HCT116 (cell line): Measurements from ENCODE around the gene CACNG8. TPM values are rescaled to one million over a fixed set of nuclear protein-coding genes. Genes with fewer than 3 reads are reported as not detected.

Experiments
- ATAC-seq: fragments of 200-7000 bp; cut with Tn5 transposase; 2 replicates; pipeline ENCODE4 v1.9.1; 2020; ENCODE audit warnings: mild to moderate bottlenecking, moderate library complexity
- BruUV-seq: library from RNA; stranded (reverse); fragments of 400-500 nt; replicated peaks from 2 replicates; lab custom pipeline; 2021; lab: Mats Ljungman, UMichigan
- CTCF ChIA-PET: fragments of 300-600 bp; sonication (Branson Sonifier 250); formaldehyde crosslinking; loops from one replicate; lab custom pipeline; 2021; ENCODE audit warnings: antibody characterized with exemption; lab: Charles Lee
- POLR2A ChIA-PET: fragments of 300-600, 350-600 bp; sonication (Branson Sonifier 250); formaldehyde crosslinking; loops from one replicate; lab custom pipeline; 2021; ENCODE audit warnings: antibody characterized with exemption; lab: Charles Lee
- RAD21 ChIA-PET, 2 experiments: fragments of 300-600 bp; sonication (Branson Sonifier 250); formaldehyde crosslinking; loops; one replicate each; lab custom pipeline; 2023; ENCODE audit warnings: low total read pairs in 2 of 2; ENCODE audit not compliant: uncharacterized antibody in 2 of 2, unreplicated experiment in 2 of 2, low non-redundant PET in 1 of 2; lab: Charles Lee
- DNase-seq: peaks from one replicate; pipeline ENCODE4 v3.0.0-alpha.2; 2010; ENCODE audit warnings: low read depth, low spot score
- H2AFZ ChIP-seq: fragments of 200-600 bp; shearing (Covaris generic), sonication (generic); 2 replicates; pipeline ENCODE4 v1.6.1; 2017; ENCODE audit warnings: low read depth, mixed run types, mixed read lengths, antibody characterized with exemption, low read length; ENCODE audit not compliant: poor library complexity, severe bottlenecking
- H3K27ac ChIP-seq: 2 replicates; pipeline ENCODE4 v1.5.1; 2012; ENCODE audit warnings: low read depth, low read length
- H3K27me3 ChIP-seq: fragments of 200-600 bp; sonication (generic); 2 replicates; pipeline ENCODE4 v1.6.1; 2016; ENCODE audit warnings: mixed run types, low read length, mixed read lengths; ENCODE audit not compliant: insufficient read depth
- H3K36me3 ChIP-seq, 2 experiments: fragments of 200-500 bp in 1 of 2; fragments of 200-600 bp in 1 of 2; sonication (Bioruptor generic) in 1 of 2; sonication (generic) in 1 of 2; 2 replicates each; pipeline versions ENCODE4 v1.5.1 to v1.6.1; 2014 to 2016; ENCODE audit warnings: low read length in 2 of 2, inconsistent platforms in 1 of 2, mixed read lengths in 1 of 2, mixed run types in 1 of 2; ENCODE audit not compliant: insufficient read depth in 2 of 2, control insufficient read depth in 1 of 2
- H3K4me1 ChIP-seq, 2 experiments: fragments of 200-600 bp in 1 of 2; sonication (generic) in 1 of 2; 2 replicates each; pipeline versions ENCODE4 v1.5.1 to v1.6.1; 2012 to 2017; ENCODE audit warnings: low read length in 2 of 2, inconsistent platforms in 1 of 2, mild to moderate bottlenecking in 1 of 2, mixed read lengths in 1 of 2, mixed run types in 1 of 2, moderate library complexity in 1 of 2; ENCODE audit not compliant: insufficient read depth in 2 of 2, control insufficient read depth in 1 of 2
- H3K4me2 ChIP-seq: fragments of 200-600 bp; sonication (generic); 2 replicates; pipeline ENCODE4 v1.6.1; 2017; ENCODE audit warnings: mixed run types, low read length, mixed read lengths
- H3K4me3 ChIP-seq, 2 experiments: fragments of 200-600 bp in 1 of 2; sonication (generic) in 1 of 2; replicated peaks in 1 of 2; 2 replicates each; pipeline ENCODE4 v1.5.1; 2011 to 2016; ENCODE audit warnings: low read length in 2 of 2, control low read depth in 1 of 2, low read depth in 1 of 2, mild to moderate bottlenecking in 1 of 2, mixed read lengths in 1 of 2, mixed run types in 1 of 2
- H3K79me2 ChIP-seq: fragments of 200-600 bp; sonication (generic); 2 replicates; pipeline ENCODE4 v1.6.1; 2017; ENCODE audit warnings: mild to moderate bottlenecking, mixed run types, low read length, moderate library complexity, mixed read lengths; ENCODE audit not compliant: insufficient read depth
- H3K9ac ChIP-seq: fragments of 200-600 bp; sonication (generic); 2 replicates; pipeline ENCODE4 v1.6.1; 2016; ENCODE audit warnings: low read length, mixed read lengths
- H3K9me2 ChIP-seq: fragments of 200-600 bp; sonication (generic), shearing (Covaris generic); 2 replicates; pipeline ENCODE4 v1.6.1; 2017; ENCODE audit warnings: mixed run types, mild to moderate bottlenecking, moderate library complexity; ENCODE audit not compliant: insufficient read depth
- H3K9me3 ChIP-seq, 2 experiments: fragments of 200-500 bp in 1 of 2; fragments of 200-600 bp in 1 of 2; sonication (Bioruptor generic) in 1 of 2; sonication (generic) in 1 of 2; 2 replicates each; pipeline ENCODE4 v1.6.1; 2014 to 2017; ENCODE audit warnings: low read length in 2 of 2, mixed read lengths in 2 of 2, inconsistent platforms in 1 of 2, low read depth in 1 of 2, mild to moderate bottlenecking in 1 of 2, mixed run types in 1 of 2, moderate library complexity in 1 of 2; ENCODE audit not compliant: control insufficient read depth in 1 of 2, insufficient read depth in 1 of 2
- H4K20me1 ChIP-seq: fragments of 200-600 bp; sonication (generic), shearing (Covaris generic); 2 replicates; pipeline ENCODE4 v1.6.1; 2017; ENCODE audit warnings: mixed run types, mild to moderate bottlenecking, moderate library complexity; ENCODE audit not compliant: insufficient read depth
- CBX3 ChIP-seq: IDR thresholded peaks from 2 replicates; pipeline ENCODE4 v1.6.1; 2012; ENCODE audit warnings: low read depth
- CTCF ChIP-seq, 3 experiments: fragments of 200-600 bp in 1 of 3; sonication (generic) in 1 of 3; IDR thresholded peaks in 2 of 3; conservative IDR thresholded peaks in 1 of 3; 2 replicates each; pipeline ENCODE4 v1.5.1; 2012 to 2017; ENCODE audit warnings: low read depth in 2 of 3, low read length in 2 of 3, antibody characterized with exemption in 1 of 3, borderline replicate concordance in 1 of 3, control low read depth in 1 of 3, mild to moderate bottlenecking in 1 of 3, mixed read lengths in 1 of 3, mixed run types in 1 of 3, moderate library complexity in 1 of 3; ENCODE audit not compliant: insufficient read depth in 1 of 3
- ELF1 ChIP-seq: IDR thresholded peaks from 2 replicates; pipeline ENCODE4 v1.6.1; 2012; ENCODE audit warnings: low read depth, borderline replicate concordance
- EZH2 ChIP-seq: fragments of 200-600 bp; sonication (generic); IDR thresholded peaks from 2 replicates; pipeline ENCODE4 v1.6.1; 2017; ENCODE audit warnings: antibody characterized with exemption, mixed run types
- EZH2phosphoT487 ChIP-seq: fragments of 200-600 bp; IDR thresholded peaks from 2 replicates; pipeline ENCODE4 v1.6.1; 2018; ENCODE audit warnings: antibody characterized with exemption, borderline replicate concordance
- FOSL1 ChIP-seq: IDR thresholded peaks from 2 replicates; pipeline ENCODE4 v1.6.1; 2012; ENCODE audit warnings: low read depth
- JUND ChIP-seq: IDR thresholded peaks from 2 replicates; pipeline ENCODE4 v1.6.1; 2012
- RAD21 ChIP-seq: IDR thresholded peaks from 2 replicates; pipeline ENCODE4 v1.6.1; 2012; ENCODE audit warnings: low read depth, mild to moderate bottlenecking
- SIN3A ChIP-seq: IDR thresholded peaks from 2 replicates; pipeline ENCODE4 v1.6.1; 2012; ENCODE audit warnings: low read depth
- SP1 ChIP-seq: IDR thresholded peaks from 2 replicates; pipeline ENCODE4 v1.6.1; 2012; ENCODE audit warnings: low read depth
- SRF ChIP-seq: IDR thresholded peaks from 2 replicates; pipeline ENCODE4 v1.6.1; 2012; ENCODE audit warnings: low read depth
- TCF7L2 ChIP-seq: IDR thresholded peaks from 2 replicates; pipeline ENCODE4 v1.7.0; 2011; ENCODE audit warnings: borderline replicate concordance, inconsistent platforms; ENCODE audit not compliant: insufficient read depth, insufficient read length; ENCODE audit errors: extremely low read depth
- YY1 ChIP-seq: IDR thresholded peaks from 2 replicates; pipeline ENCODE4 v1.6.1; 2011; ENCODE audit warnings: low read length, low read depth, moderate library complexity, mild to moderate bottlenecking; ENCODE audit not compliant: insufficient replicate concordance; ENCODE audit errors: extremely low read depth
- ZFX ChIP-seq: fragments of 450-650 bp; IDR thresholded peaks from 2 replicates; pipeline ENCODE4 v1.6.1; 2017
- intact Hi-C: fragments of 100-400 bp; cut with micrococcal nuclease; formaldehyde crosslinking; loops from 2 replicates; pipeline ENCODE4 v1.10.0; 2022
- total RNA-seq: library from RNA; stranded (reverse); gene quantifications from one replicate; pipeline ENCODE4 v1.2.1, GENCODE V29; 2021; ENCODE audit not compliant: unreplicated experiment

The CACNG8 gene
- total RNA-seq, 1 experiment from 2014 or later = 0.93 TPM

GRCh38 chr19:53916004-53916403 is 46.7 kb upstream of the CACNG8 start:
- Histone ChIP-seq H3K9ac (no peak overlapping the region), H3K4me3 (no peak overlapping the region), H3K36me3 (no peaks in the 10 kb centered on the region), H3K79me2 (no peaks in the 10 kb centered on the region), H3K9me2 (no peaks in the 10 kb centered on the region), H3K4me2 (no peak overlapping the region), H3K27me3 (no peaks in the 10 kb centered on the region), H3K4me1 (no peaks in the 10 kb centered on the region), H3K9me3 (no peaks in the 10 kb centered on the region), H3K27ac (no peak overlapping the region), H4K20me1 (no peaks in the 10 kb centered on the region), H2AFZ (no peak overlapping the region)
- intact Hi-C loops = no loop called here
- DNase-seq (no peak), ATAC-seq (no peak)
- ChIA-PET RAD21 (no interaction called here), CTCF (no interaction called here), POLR2A (no interaction called here)
- TF ChIP-seq SRF (no peak), ZFX (no peak), ELF1 (no peak), YY1 (no peak), EZH2phosphoT487 (no peak), EZH2 (no peak), SIN3A (no peak), JUND (no peak), CTCF (IDR thresholded peaks at IDR 0.05 in 2 of 3, conservative IDR thresholded peaks at IDR 0.05 in 1 of 3; ENCODE audit: borderline replicate concordance in 1 of 3, insufficient read depth in 1 of 3, low read depth in 2 of 3, low read length in 2 of 3) (no peak)
- BruUV-seq = no TSS peak

GRCh38 chr19:53917356-53917755 is 45.4 kb upstream of the CACNG8 start:
- TF ChIP-seq YY1 (no peak), SP1 (no peak), RAD21 (no peak), EZH2 (no peak), FOSL1 (no peak), CBX3 (no peak), SIN3A (no peak), TCF7L2 (no peak)
- TF ChIP-seq, all 23 proteins: peak for 0
- H3K4me3 ChIP-seq = no peak overlapping the region
- no peaks in the 10 kb centered on the region for H3K9me2 ChIP-seq
- ATAC-seq = no peak
- no peak overlapping the region for H2AFZ ChIP-seq
- H3K79me2 ChIP-seq = no peaks in the 10 kb centered on the region
- intact Hi-C loops = no loop called here
- H3K9ac ChIP-seq = no peak overlapping the region
- RAD21 ChIA-PET = no interaction called here
- POLR2A ChIA-PET = no interaction called here
- H3K4me1 ChIP-seq = no peaks in the 10 kb centered on the region
- BruUV-seq = no TSS peak
- CTCF ChIA-PET = no interaction called here
- no peaks in the 10 kb centered on the region for H4K20me1 ChIP-seq
- no peak overlapping the region for H3K4me2 ChIP-seq
- H3K36me3 ChIP-seq = no peaks in the 10 kb centered on the region
- H3K27ac ChIP-seq = no peak overlapping the region
- H3K27me3 ChIP-seq = no peaks in the 10 kb centered on the region
- no peaks in the 10 kb centered on the region for H3K9me3 ChIP-seq
- DNase-seq = no peak
